PC-3 (cell line): Measurements from ENCODE around the gene AMELX. TPM values are rescaled to one million over a fixed set of nuclear protein-coding genes. Genes with fewer than 3 reads are reported as not detected.

Experiments
- ATAC-seq: fragments of 200-7000 bp; cut with Tn5 transposase; 2 replicates; pipeline ENCODE4 v1.9.1; 2020; ENCODE audit warnings: mild to moderate bottlenecking, moderate library complexity
- BruUV-seq: library from RNA; stranded (reverse); fragments of 400-500 nt; replicated peaks from 2 replicates; lab custom pipeline; 2021; lab: Mats Ljungman, UMichigan
- CTCF ChIA-PET: fragments of 300-600 bp; sonication (Branson Sonifier 250); formaldehyde crosslinking; loops from one replicate; lab custom pipeline; 2022; ENCODE audit warnings: antibody characterized with exemption; lab: Charles Lee
- POLR2A ChIA-PET: fragments of 300-600 bp; sonication (Branson Sonifier 250); formaldehyde crosslinking; loops from one replicate; lab custom pipeline; 2022; ENCODE audit warnings: antibody characterized with exemption; ENCODE audit not compliant: unreplicated experiment; lab: Charles Lee
- DNase-seq: peaks from one replicate; pipeline ENCODE4 v3.0.0-alpha.2; 2015
- H2AFZ ChIP-seq: fragments of 300-600 bp; sonication (generic); 2 replicates; pipeline ENCODE4 v1.6.0; 2016; ENCODE audit warnings: antibody characterized with exemption, low read length
- H3F3A ChIP-seq: fragments of 300-600 bp; sonication (generic); one replicate; pipeline ENCODE4 v1.6.0; 2017; ENCODE audit warnings: antibody characterized with exemption, low read length, control low read depth, mild to moderate bottlenecking; ENCODE audit not compliant: unreplicated experiment
- H3K27ac ChIP-seq: fragments of 300-600 bp; sonication (generic); 2 replicates; pipeline ENCODE4 v1.5.1; 2016; ENCODE audit warnings: mild to moderate bottlenecking, low read length
- H3K27me3 ChIP-seq: fragments of 300-600 bp; sonication (generic); 2 replicates; pipeline ENCODE4 v1.6.1; 2016; ENCODE audit warnings: low read length, mixed read lengths
- H3K36me3 ChIP-seq: fragments of 300-600 bp; sonication (generic); 2 replicates; pipeline ENCODE4 v1.6.1; 2016; ENCODE audit warnings: low read depth, mixed run types, low read length, mixed read lengths
- H3K4me1 ChIP-seq: fragments of 300-600 bp; sonication (generic); 2 replicates; pipeline ENCODE4 v1.5.1; 2016; ENCODE audit warnings: low read length; ENCODE audit not compliant: insufficient read depth
- H3K4me2 ChIP-seq: fragments of 300-600 bp; sonication (generic); 2 replicates; pipeline ENCODE4 v1.6.0; 2016; ENCODE audit warnings: low read length
- H3K4me3 ChIP-seq: fragments of 300-600 bp; sonication (generic); 2 replicates; pipeline ENCODE4 v1.5.1; 2016; ENCODE audit warnings: mild to moderate bottlenecking, low read length, mixed read lengths
- H3K79me2 ChIP-seq: fragments of 300-600 bp; sonication (generic); 2 replicates; pipeline ENCODE4 v1.6.1; 2017; ENCODE audit warnings: low read length, mixed read lengths
- H3K9ac ChIP-seq: fragments of 300-600 bp; sonication (generic); 2 replicates; pipeline ENCODE4 v1.6.0; 2016; ENCODE audit warnings: mild to moderate bottlenecking, low read length
- H3K9me2 ChIP-seq: fragments of 300-600 bp; sonication (generic); replicated peaks from 2 replicates; pipeline ENCODE4 v1.6.1; 2016; ENCODE audit warnings: mixed run types, low read length, mixed read lengths
- H3K9me3 ChIP-seq: fragments of 300-600 bp; sonication (generic); 2 replicates; pipeline ENCODE4 v1.6.1; 2016; ENCODE audit warnings: low read length, mixed read lengths
- H4K20me1 ChIP-seq: fragments of 300-600 bp; sonication (generic); 2 replicates; pipeline ENCODE4 v1.6.1; 2016; ENCODE audit warnings: low read length, mixed read lengths
- CTCF ChIP-seq: fragments of 300-600 bp; sonication (generic); conservative IDR thresholded peaks from 2 replicates; pipeline ENCODE4 v1.5.1; 2017; ENCODE audit warnings: antibody characterized with exemption, low read depth, mild to moderate bottlenecking, low read length
- EZH2 ChIP-seq: fragments of 300-600 bp; sonication (generic); IDR thresholded peaks from one replicate; pipeline ENCODE4 v1.6.1; 2017; ENCODE audit warnings: antibody characterized with exemption, mild to moderate bottlenecking, low read length; ENCODE audit not compliant: unreplicated experiment
- EZH2phosphoT487 ChIP-seq: fragments of 300-600 bp; sonication (generic); IDR thresholded peaks from 2 replicates; pipeline ENCODE4 v1.6.1; 2018; ENCODE audit warnings: mild to moderate bottlenecking, antibody characterized with exemption, low read length, borderline replicate concordance
- intact Hi-C: fragments of 100-400 bp; cut with micrococcal nuclease; formaldehyde crosslinking; loops from 2 replicates; pipeline ENCODE4 v1.9.0; 2023
- total RNA-seq: library from RNA; depleted of rRNA; stranded (reverse); fragments of >200 nt; gene quantifications from 2 replicates; pipeline ENCODE4 v1.2.3, GENCODE V29; 2014

Gene AMELX
- total RNA-seq, 1 experiment from 2014 or later = not detected

DNA sequence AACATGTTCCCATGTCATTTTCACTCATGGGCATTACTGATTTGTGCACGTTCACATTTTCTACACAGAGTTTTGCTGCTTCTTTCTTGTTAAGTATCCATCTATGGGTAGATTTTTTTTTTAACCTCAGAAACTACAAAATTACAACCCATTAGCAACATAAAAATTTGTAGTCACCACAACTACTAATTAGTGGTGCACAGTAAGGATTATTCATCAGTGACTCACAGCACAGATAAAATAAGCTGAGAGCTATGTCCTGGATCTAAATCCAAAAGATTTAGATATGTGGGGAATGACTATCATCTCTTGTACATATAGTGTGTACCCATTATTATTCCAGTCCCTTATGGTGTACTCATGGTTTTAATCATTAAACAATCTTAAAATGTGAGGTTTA lies 19.7 kb upstream of the AMELX start:
- no peak overlapping the region for H3K4me2 ChIP-seq
- H3K27ac ChIP-seq = no peak overlapping the region
- H3K4me3 ChIP-seq = no peak overlapping the region
- no peaks in the 10 kb centered on the region for H3F3A ChIP-seq
- no peaks in the 10 kb centered on the region for H3K79me2 ChIP-seq
- intact Hi-C loops = no loop called here
- no peaks in the 10 kb centered on the region for H3K36me3 ChIP-seq
- peaks cover 10% of the 10 kb centered on the region for H3K4me1 ChIP-seq
- POLR2A ChIA-PET = no interaction called here
- CTCF ChIA-PET = no interaction called here
- no TSS peak for BruUV-seq
- H3K27me3 ChIP-seq = no peaks in the 10 kb centered on the region
- DNase-seq (peak; percentile 41), ATAC-seq (peak; percentile 49)
- TF ChIP-seq CTCF (no peak), EZH2phosphoT487 (no peak)
- H4K20me1 ChIP-seq = no peaks in the 10 kb centered on the region
- H2AFZ ChIP-seq = no peak overlapping the region
- H3K9me3 ChIP-seq = no peaks in the 10 kb centered on the region
- H3K9ac ChIP-seq = no peak overlapping the region
- no peaks in the 10 kb centered on the region for H3K9me2 ChIP-seq

DNA sequence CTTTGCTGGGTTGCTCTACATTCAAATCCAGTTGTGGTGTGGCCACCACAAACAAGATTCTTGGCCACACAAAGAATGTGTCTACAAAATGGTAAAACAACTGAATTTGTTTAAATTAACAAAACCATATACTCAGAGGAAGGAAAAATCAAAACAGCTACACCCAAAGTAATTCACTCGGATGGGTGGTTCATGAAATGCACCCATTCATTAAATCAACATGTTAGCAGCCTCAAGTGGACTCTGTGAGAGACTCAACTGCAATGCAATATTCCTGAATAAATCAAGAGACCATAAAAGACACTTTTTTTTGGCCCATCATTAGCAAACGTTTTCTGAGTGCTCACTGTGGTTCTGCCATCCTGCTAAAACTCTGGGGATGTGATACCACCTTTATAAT lies 11.2 kb upstream of the AMELX start:
- intact Hi-C loops = no loop called here
- Histone ChIP-seq H4K20me1 (no peaks in the 10 kb centered on the region), H3F3A (no peaks in the 10 kb centered on the region), H3K9me3 (no peaks in the 10 kb centered on the region), H2AFZ (no peak overlapping the region), H3K4me1 (no peaks in the 10 kb centered on the region), H3K4me3 (no peak overlapping the region), H3K4me2 (no peak overlapping the region), H3K9ac (no peak overlapping the region), H3K79me2 (no peaks in the 10 kb centered on the region), H3K27me3 (no peaks in the 10 kb centered on the region), H3K9me2 (no peaks in the 10 kb centered on the region), H3K27ac (no peak overlapping the region), H3K36me3 (no peaks in the 10 kb centered on the region)
- ATAC-seq (no peak), DNase-seq (no peak)
- ChIA-PET POLR2A (no interaction called here), CTCF (no interaction called here)
- TF ChIP-seq CTCF (no peak), EZH2phosphoT487 (no peak), EZH2 (no peak)
- no TSS peak for BruUV-seq

DNA sequence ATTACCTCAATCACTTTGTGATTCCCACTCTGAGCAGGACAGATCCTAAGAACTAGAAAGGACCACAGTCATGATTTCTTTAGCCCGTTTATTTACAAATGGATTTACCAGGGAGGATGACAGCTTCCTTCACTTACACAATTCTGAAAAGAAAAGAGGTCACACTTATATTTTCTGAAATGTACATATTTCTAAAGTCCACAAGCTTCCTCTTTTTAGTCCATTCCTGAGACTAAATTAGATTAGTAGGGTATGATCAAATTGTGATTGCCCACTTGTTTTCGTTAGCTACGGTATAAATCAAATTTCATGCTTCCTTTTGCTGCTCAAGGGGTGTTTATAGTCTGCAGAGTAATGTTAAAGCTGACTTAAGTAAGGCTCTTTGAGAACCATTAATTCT lies 7.6 kb upstream of the AMELX start:
- no peak overlapping the region for H2AFZ ChIP-seq
- no peak overlapping the region for H3K9ac ChIP-seq
- no peaks in the 10 kb centered on the region for H3K27me3 ChIP-seq
- no peak for ATAC-seq
- ChIA-PET POLR2A (interaction anchor here (0.6 kb wide), 1 partner anchor 884 kb away, joined by 6 read pairs; no protein-coding TSS in a partner anchor), CTCF (no interaction called here)
- no peak for DNase-seq
- H3K79me2 ChIP-seq = no peaks in the 10 kb centered on the region
- no peaks in the 10 kb centered on the region for H3K9me2 ChIP-seq
- no peaks in the 10 kb centered on the region for H3K36me3 ChIP-seq
- H3K4me1 ChIP-seq = no peaks in the 10 kb centered on the region
- H3K4me2 ChIP-seq = no peak overlapping the region
- intact Hi-C loops = no loop called here
- H3K4me3 ChIP-seq = no peak overlapping the region
- no peak for TF ChIP-seq CTCF
- TF ChIP-seq EZH2phosphoT487 = no peak
- TF ChIP-seq EZH2 = no peak
- H3K9me3 ChIP-seq = no peaks in the 10 kb centered on the region
- no TSS peak for BruUV-seq
- H3F3A ChIP-seq = no peaks in the 10 kb centered on the region
- no peaks in the 10 kb centered on the region for H4K20me1 ChIP-seq
- H3K27ac ChIP-seq = no peak overlapping the region
